Measurements from ENCODE around the gene RIMBP2. TPM values are rescaled to one million over a fixed set of nuclear protein-coding genes. Genes with fewer than 3 reads are reported as not detected.

The RIMBP2 gene
- total RNA-seq, 1 donor from 2014 or later: 0.25 TPM

DNA sequence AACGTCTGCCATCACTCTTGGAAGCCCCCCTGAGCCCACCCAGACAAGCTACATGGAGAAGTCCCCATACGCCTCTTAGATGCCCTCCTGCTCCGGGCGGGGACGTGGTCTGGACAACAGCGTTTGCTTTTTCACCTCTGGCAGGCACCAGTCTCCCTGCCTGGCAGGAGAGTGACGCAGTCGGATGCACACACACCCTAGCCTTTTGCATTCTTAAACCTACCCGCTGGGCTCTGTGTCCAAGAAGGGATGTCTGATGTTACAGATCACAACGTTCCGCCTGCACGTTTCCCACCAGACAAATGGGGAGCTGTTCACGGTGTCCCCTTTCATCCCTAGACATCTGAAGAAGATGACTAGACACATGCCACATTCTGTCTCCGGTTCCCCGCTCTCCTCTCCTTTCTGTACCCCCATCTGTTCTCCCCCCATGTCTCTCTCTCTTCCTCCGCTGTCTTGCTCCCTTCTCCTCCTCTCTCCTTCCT is 100.2 kb downstream of the RIMBP2 start:
- Histone ChIP-seq H3K9me3 (no peaks in the 10 kb centered on the region), H3K36me3 (no peaks in the 10 kb centered on the region), H3K4me1 (no peaks in the 10 kb centered on the region), H3K27me3 (no peaks in the 10 kb centered on the region), H3K27ac (no peak overlapping the region), H3K4me3 (no peak overlapping the region)
- intact Hi-C loops (cut with DNase I): no loop called here
- no peak for TF ChIP-seq POLR2A (IDR thresholded peaks at IDR 0.05)
- TF ChIP-seq CTCF (IDR thresholded peaks at IDR 0.05): no peak
- no peak for TF ChIP-seq POLR2AphosphoS5 (IDR thresholded peaks at IDR 0.05; ENCODE audit: insufficient read depth in 1 of 2, low read depth in 1 of 2)
- DNase-seq (ENCODE audit: extremely low spot score in 2 of 2): no peak

DNA sequence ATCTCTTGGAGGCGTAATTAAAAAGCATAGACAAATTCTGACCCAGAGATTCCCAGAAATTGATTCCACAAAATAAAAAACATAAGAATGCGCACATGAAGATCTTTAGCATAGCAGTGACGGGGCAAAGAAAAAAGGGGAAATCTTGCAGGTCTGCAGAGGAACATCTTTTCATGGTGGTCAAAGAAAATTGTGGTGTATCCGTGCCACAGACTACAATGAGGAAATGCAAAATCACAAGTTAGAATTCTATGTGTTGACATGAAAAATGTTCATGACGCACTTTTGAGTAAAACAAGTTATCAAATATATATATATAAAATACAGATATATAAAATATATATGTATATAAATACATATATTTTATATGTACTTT is 101.6 kb downstream of the RIMBP2 start:
- Histone ChIP-seq H3K4me1 (no peaks in the 10 kb centered on the region), H3K36me3 (no peaks in the 10 kb centered on the region), H3K9me3 (no peaks in the 10 kb centered on the region), H3K27me3 (no peaks in the 10 kb centered on the region), H3K4me3 (no peak overlapping the region), H3K27ac (no peak overlapping the region)
- TF ChIP-seq POLR2A (IDR thresholded peaks at IDR 0.05) (no peak), POLR2AphosphoS5 (IDR thresholded peaks at IDR 0.05; ENCODE audit: insufficient read depth in 1 of 2, low read depth in 1 of 2) (no peak), CTCF (IDR thresholded peaks at IDR 0.05) (no peak)
- intact Hi-C loops (cut with DNase I): no loop called here
- DNase-seq (ENCODE audit: extremely low spot score in 2 of 2): no peak

DNA sequence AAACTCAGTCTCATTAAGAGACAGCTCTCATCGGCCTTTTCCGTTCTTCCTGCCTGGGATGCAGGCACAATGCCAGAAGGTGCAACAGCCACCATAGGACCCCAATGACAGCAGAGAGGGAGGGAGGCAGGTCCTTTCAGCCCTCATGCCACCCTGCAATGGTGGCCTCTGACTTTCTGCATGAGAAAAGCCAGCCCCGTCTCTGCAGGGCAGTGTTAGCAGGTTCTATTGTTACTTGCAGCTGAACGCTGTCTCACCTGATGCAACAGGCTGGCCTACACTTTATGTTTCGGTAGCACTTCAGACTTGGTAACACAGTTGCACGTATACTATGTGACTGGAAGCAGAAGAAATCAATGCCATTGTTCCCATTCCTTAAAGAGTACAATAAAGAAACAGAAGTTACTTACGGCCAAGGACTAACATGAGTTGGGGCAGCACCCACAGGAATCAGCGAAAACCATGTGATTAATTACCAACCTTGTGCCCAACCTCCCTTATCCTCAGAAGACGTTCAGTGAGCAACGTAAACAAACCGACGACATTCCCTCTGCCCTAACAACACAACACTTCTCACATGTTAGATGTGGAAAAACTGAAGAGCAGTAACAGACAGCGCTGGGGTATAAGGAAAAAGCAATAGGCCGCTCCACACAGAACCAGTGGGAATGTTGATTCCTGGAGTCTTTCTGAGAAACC is 102.1 kb downstream of the RIMBP2 start:
- intact Hi-C loops (cut with DNase I): no loop called here
- Histone ChIP-seq H3K4me3 (no peak overlapping the region), H3K36me3 (no peaks in the 10 kb centered on the region), H3K9me3 (no peaks in the 10 kb centered on the region), H3K27ac (no peak overlapping the region), H3K4me1 (no peaks in the 10 kb centered on the region), H3K27me3 (no peaks in the 10 kb centered on the region)
- no peak for DNase-seq (ENCODE audit: extremely low spot score in 2 of 2)
- no peak for TF ChIP-seq CTCF (IDR thresholded peaks at IDR 0.05)
- no peak for TF ChIP-seq POLR2AphosphoS5 (IDR thresholded peaks at IDR 0.05; ENCODE audit: insufficient read depth in 1 of 2, low read depth in 1 of 2)
- no peak for TF ChIP-seq POLR2A (IDR thresholded peaks at IDR 0.05)

DNA sequence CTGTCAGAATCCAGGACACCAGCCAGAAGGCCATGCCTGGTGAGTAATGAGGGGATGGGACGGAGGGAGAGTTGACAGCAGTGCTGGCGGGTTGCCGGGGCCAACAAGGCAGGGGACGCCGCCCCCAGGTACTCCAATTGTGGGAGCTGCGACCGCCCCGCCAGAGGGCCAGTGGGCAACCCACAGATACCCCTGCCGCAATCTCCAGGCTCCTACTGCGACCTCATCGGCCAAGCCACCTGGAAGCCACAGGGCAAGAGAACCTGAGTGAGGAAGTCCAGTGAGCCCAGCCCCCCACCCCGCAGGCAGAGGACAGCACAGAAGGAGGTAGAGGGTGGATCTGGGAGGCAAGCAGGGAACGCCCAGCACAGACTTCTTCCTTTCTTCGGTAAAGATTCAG is 103.0 kb downstream of the RIMBP2 start:
- TF ChIP-seq CTCF (IDR thresholded peaks at IDR 0.05): no peak
- no peak for TF ChIP-seq POLR2A (IDR thresholded peaks at IDR 0.05)
- TF ChIP-seq POLR2AphosphoS5 (IDR thresholded peaks at IDR 0.05; ENCODE audit: insufficient read depth in 1 of 2, low read depth in 1 of 2): no peak

More for the DNA sequence above, 103.0 kb downstream of the RIMBP2 start:
- intact Hi-C loops (cut with DNase I): no loop called here
- Histone ChIP-seq H3K27me3 (no peaks in the 10 kb centered on the region), H3K9me3 (no peaks in the 10 kb centered on the region), H3K27ac (no peak overlapping the region), H3K4me1 (no peaks in the 10 kb centered on the region), H3K36me3 (no peaks in the 10 kb centered on the region), H3K4me3 (no peak overlapping the region)
- DNase-seq (ENCODE audit: extremely low spot score in 2 of 2): no peak

Data from vagina (tissue), 2 donors.